Cardiac fibroblast (primary cell): ENCODE data around the gene SMYD1.
A peak's percentile ranks its signal among the peaks of the same experiment; 100 is the strongest.
"Not testable (repeated sequence)": the region's sequence is repeated elsewhere in the genome, so short reads cannot be mapped to it uniquely, and the experiment has no call there.

Experiments used
- DNase-seq, 2 donors: peaks; one replicate each; pipeline versions ENCODE4 v3.0.0 to v3.0.0-alpha.2; 2010; ENCODE audit warnings: low read depth in 2 of 2
- H3K4me3 ChIP-seq, 2 donors: replicated peaks in 1 of 2; 1 replicate in 1 of 2; 2 replicates in 1 of 2; pipeline ENCODE4 v1.5.1; 2011; ENCODE audit warnings: low read depth in 2 of 2, low read length in 2 of 2, mild to moderate bottlenecking in 2 of 2, moderate library complexity in 1 of 2
- TF ChIP-seq, protein P1 (sequence below): IDR thresholded peaks from one replicate; pipeline ENCODE4 v1.5.1; 2011; ENCODE audit warnings: low read depth, mild to moderate bottlenecking, low read length, inconsistent platforms

Gene SMYD1

DNA sequence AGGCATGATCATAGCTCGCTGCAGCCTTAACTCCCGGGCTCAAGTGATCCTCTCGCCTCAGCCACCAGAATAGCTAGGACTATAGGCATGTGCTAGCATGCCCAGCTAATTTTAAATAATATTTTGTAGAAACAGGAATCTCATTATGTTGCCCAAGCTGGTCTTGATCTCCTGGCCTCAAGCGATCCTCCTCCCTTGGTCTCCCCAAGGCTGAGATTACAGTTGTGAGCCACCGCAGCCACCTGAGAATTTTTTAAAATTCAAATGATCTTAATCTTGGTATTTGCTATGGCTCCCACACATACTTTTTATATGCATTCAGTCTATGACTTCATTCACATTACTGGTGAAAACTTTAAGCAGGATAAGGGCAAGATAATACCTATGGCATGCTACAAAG lies 25.1 kb upstream of the SMYD1 start:
- no peak for DNase-seq
- H3K4me3 ChIP-seq, result no peak overlapping the region
- TF ChIP-seq, protein P1, sequence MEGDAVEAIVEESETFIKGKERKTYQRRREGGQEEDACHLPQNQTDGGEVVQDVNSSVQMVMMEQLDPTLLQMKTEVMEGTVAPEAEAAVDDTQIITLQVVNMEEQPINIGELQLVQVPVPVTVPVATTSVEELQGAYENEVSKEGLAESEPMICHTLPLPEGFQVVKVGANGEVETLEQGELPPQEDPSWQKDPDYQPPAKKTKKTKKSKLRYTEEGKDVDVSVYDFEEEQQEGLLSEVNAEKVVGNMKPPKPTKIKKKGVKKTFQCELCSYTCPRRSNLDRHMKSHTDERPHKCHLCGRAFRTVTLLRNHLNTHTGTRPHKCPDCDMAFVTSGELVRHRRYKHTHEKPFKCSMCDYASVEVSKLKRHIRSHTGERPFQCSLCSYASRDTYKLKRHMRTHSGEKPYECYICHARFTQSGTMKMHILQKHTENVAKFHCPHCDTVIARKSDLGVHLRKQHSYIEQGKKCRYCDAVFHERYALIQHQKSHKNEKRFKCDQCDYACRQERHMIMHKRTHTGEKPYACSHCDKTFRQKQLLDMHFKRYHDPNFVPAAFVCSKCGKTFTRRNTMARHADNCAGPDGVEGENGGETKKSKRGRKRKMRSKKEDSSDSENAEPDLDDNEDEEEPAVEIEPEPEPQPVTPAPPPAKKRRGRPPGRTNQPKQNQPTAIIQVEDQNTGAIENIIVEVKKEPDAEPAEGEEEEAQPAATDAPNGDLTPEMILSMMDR, result no peak

DNA sequence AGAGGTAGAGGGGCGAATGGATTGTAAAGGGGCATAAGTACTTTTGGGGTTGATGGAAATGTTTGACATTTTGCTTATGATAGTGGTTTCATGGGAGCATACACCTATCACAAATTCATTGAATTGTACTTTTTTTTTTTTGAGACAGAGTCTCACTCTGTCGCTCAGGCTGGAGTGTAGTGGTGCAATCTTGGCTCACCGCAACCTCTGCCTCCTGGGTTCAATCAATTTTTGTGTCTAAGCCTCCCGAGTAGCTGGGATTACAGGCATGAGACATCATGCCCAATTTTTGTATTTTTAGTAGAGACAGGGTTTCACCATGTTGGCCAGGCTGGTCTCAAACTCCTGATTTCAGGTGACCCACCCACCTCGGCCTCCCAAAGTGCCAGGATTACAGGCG lies 22.1 kb upstream of the SMYD1 start:
- not testable (repeated sequence) for H3K4me3 ChIP-seq, DNase-seq

DNA sequence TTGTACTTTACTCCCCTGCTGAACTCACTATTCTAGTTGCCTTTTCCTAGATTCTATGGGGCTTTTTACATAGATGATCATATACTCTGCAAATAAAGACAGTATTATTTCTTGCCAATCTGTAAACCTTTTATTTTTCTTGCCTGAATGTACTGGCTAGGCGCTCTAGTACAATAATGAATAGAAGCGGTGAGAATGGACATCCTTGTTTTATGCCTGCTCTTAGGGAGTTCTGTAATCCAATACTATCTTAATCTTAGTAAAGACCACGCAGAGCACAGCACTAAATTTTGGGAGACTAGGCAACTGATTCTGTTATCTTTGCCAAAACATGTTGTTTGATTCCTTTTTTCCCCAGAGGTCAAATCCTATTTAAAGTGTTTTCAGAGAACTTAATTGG lies 19.1 kb upstream of the SMYD1 start:
- no peak for DNase-seq
- TF ChIP-seq, protein P1, result no peak
- H3K4me3 ChIP-seq, result no peak overlapping the region

DNA sequence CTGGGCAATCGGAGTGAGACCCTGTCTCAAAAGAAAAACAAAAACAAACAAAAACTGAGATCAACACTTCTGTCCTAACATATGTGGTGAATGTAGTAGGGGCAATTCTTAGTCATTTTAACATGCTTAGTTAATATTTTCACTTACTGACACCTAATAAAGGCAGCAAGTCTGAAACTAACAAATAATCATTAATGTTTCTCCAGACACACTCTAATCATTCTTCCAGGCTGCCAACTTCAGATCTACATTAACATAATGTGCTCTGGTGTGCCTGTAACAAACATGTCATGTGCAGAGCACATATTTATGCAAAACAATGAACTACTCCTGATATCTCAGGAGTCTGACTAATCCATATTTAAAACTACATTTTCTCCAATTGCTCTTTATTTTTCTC lies 18.0 kb upstream of the SMYD1 start:
- no peak overlapping the region for H3K4me3 ChIP-seq
- TF ChIP-seq, protein P1, result no peak
- no peak for DNase-seq

DNA sequence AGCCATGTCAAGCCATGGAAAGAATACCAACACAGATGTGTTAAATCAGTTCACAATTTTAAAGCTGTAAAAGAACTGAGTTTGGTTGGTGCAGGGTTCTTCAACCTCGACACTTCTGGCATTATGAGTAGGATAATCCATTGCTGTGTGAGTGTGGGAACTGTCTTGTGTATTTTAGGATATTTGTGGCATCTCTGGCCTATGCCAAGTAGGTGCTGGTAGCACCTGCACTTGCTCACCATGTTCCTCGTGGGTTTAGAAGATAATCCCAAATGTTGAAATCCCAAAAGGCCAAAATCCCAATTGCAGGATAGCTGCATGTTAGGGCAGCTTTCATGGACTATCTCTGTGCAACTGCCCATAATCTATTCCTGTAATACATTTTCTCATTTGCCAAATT lies 15.8 kb upstream of the SMYD1 start:
- TF ChIP-seq, protein P1, result no peak
- no peak for DNase-seq
- no peak overlapping the region for H3K4me3 ChIP-seq

DNA sequence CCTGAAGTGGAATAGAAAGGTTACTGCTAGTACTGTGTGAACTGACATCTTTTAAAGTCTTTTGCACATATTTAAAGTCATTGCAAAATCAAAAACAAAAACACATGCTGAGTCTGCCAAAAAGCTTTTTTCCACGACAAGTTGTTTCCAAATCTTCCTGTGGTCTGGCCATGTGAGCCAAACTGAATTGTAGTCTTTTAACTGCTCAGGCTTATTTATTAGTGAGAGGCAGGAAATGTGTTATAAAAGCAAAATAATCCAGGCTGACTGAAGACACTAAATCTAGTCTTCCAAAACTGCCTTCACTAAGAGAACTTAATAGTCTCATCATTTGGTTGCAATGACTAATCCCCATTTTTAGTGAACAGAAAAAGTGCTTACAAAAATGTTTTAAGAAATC lies 14.3 kb upstream of the SMYD1 start:
- TF ChIP-seq, protein P1, result no peak
- no peak overlapping the region for H3K4me3 ChIP-seq
- peak; percentile 62 to 84 for DNase-seq

DNA sequence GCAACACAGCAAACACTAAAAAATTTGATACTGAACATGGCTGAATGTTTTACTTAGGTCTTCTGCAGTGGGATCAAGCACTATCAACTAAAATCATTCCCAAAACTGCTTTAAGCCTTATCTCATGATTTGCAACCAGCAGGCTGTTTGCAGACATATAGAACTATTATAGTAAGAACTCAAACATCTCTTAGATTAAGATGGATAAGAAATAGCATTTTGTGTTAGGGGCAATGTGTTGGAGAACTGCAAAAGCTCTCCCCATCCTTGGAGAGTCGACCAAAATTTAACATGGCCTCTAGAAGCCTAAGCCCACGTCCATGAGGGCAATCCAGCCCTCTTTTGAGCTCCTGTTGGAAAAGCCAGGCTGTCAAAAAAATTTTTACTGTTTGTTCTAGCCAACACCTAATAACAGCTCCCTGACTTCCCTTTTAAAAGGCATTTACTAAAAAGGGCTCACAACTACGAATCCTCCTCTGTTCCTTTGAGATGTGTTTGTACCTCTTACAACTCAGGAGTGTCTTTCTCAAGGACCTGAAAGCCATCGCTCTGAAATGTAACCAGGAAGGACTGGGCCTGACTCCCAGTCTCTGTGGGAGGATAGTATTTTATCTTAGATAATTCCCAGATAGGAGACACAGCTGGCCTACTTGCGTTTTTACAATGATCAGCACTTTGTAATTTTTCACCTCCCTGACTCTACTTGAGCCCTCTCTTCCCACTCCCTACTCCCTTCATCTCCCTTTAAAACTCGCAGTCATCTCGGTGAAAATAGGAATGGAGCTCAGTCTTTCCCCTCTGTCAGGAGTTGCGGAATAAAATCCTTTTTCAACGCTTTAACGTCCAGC lies 13.5 kb upstream of the SMYD1 start:
- TF ChIP-seq, protein P1, result no peak
- peak overlapping the region; percentile 74 to 80 for H3K4me3 ChIP-seq
- DNase-seq, result peak; percentile 7 to 27
